GM08714 (cell line): ENCODE data around the gene MMP14.
"Not testable (repeated sequence)": the region's sequence is repeated elsewhere in the genome, so short reads cannot be mapped to it uniquely, and the experiment has no call there.

Source experiments
- H3K4me3 ChIP-seq: fragments of 200-500 bp; sonication (Bioruptor generic); 2 replicates; pipeline ENCODE4 v1.5.1; 2014; ENCODE audit warnings: mild to moderate bottlenecking, low read length, inconsistent platforms
- ZNF274 ChIP-seq: IDR thresholded peaks from 2 replicates; pipeline ENCODE4 v1.6.1; 2012; ENCODE audit warnings: mild to moderate bottlenecking, low read depth, low read length

MMP14 gene

DNA sequence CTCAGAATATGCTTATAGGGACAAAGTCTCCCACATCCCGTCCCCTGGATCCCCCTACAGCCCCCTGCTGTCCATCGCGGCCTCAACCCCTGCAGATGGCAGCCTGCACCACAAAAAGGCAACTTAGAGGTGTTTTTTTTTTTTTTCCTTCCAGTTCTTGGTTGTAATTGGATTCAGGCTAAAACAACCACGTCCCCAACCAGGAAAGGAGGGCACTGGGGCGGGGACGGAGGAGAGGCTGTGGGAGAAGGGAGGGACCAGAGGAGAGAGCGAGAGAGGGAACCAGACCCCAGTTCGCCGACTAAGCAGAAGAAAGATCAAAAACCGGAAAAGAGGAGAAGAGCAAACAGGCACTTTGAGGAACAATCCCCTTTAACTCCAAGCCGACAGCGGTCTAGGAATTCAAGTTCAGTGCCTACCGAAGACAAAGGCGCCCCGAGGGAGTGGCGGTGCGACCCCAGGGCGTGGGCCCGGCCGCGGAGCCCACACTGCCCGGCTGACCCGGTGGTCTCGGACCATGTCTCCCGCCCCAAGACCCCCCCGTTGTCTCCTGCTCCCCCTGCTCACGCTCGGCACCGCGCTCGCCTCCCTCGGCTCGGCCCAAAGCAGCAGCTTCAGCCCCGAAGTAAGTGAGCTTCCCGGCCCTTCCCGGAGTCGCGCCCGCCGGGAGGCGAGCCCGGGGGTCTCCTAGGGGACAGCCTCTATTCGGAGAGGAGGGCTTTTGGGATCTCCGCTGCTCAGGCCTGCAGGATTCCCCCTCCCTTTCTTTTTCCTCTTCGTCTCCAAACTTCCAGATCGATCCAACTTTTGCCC lies at the start of gene MMP14:
TSS of gene MMP14 (plus strand) at position 285 of the 813 bp plus-strand sequence. CDS start at position 518, 233 bp downstream.
- TF ChIP-seq ZNF274: no peak
- no peak within 1 kb of the TSS; the same call in 1 of the 2 replicates for H3K4me3 ChIP-seq

DNA sequence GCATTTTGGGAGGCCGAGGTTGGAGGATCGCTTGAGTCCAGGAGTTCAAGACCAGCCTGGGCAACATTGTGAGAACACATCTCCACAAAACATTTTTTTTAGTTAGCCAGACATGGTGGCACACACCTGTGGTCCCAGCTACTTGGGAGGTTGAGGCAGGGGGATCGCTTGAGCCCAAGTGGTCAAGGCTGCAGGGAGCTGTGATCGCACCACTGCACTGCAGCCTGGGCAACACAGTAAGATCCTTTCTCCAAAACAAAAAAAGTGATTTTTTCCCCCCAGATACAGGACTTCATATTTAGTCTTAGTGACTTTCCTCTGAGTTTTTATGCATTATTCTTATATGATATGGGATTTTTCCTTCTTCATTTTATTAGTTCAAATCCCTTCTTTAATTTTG lies 49.7 kb upstream of the MMP14 start:
- H3K4me3 ChIP-seq: no peak overlapping the region
- TF ChIP-seq ZNF274: no peak

DNA sequence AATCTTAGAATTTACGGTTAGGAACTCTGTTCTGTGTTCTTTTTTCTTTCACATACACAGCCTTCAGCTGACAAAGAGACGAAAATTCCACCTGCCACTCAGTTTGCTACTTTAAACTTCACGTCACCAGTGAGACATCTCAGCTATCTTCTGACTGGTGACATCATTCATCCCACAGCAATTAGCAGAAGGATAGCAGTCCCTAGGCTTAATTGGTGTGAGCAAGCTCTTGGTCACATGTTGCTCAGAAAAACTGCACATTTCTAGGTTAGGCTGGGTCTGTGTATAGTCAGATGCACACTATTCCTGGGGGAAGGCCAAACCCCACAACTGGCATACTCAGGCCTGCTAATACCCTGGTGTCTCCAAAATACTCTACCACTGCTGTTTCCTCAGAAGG lies 45.1 kb upstream of the MMP14 start:
- H3K4me3 ChIP-seq: no peak overlapping the region
- TF ChIP-seq ZNF274: no peak

DNA sequence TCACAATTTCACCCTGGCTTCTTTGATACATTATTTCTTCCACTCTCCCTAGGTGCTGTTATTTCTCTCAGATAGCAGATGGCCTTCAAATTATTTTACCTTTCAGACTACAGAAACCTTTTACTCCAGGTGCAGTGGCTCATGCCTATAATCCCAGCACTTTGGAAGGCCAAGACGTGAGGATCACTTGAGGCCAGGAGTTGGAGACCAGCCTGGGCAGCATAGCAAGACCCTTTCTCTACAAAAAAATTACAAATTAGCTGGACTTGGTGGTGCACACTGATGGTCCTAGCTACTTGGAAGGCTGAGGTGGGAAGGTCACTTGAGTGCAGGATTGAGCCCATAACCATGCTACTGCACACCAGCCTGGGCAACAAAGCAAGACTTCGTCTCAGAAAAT lies 44.2 kb upstream of the MMP14 start:
- no peak for TF ChIP-seq ZNF274
- H3K4me3 ChIP-seq: no peak overlapping the region

DNA sequence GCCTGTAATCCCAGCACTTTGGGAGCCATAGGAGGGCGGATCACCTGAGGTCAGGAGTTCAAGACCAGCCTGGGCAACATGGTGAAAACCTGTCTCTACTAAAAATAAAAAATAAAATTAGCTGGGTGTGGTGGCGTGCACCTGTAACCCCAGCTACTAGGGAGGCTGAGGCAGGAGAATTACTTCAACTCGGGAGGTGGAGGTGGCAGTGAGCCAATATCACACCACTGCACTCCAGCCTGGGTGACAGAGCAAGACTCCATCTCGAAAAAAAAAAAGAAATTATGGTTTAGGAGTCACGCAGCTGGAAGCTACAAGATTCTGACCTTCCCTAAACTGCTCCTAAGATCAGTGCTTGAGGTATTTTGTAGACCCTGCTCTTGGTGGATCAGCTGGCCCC lies 42.8 kb upstream of the MMP14 start:
- not testable (repeated sequence) for H3K4me3 ChIP-seq

DNA sequence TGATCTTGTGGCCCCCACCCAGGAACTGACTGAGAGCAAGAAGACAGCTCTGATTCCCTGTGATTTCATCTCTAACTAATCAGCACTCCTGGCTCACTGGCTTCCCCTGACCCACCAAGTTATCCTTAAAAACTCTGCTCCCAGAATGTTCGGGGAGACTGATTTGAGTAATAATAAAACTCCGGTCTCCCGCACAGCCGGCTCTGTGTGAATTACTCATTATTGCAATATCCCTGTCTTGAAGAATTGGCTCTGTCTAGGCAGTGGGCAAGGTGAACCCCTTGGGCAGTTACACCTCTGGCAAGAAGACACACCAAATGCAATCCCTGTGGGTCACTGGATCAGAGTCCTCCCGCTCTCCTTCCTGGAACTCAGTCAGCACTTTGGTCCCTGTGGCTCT lies 42.4 kb upstream of the MMP14 start:
- no peak for TF ChIP-seq ZNF274
- no peak overlapping the region for H3K4me3 ChIP-seq

DNA sequence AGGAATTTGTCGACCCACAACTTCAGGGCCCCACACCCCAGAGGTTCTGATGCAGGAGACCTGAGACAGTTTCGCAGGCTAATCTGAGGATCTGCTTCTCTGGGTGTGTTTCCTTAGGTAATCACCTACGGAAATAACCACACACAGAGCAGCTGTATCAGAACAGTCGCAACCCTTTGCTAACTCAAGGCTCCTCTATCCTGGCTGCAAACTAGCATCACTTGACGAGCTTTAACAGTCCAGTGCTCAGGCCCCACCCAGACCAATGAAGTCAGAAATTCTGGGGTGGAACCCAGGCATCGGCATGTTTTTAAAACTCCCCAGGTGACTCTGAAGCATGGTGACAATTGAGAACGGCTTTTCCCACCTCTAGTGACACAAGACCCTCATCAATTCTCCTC lies 41.8 kb upstream of the MMP14 start:
- no peak for TF ChIP-seq ZNF274
- H3K4me3 ChIP-seq: no peak overlapping the region

DNA sequence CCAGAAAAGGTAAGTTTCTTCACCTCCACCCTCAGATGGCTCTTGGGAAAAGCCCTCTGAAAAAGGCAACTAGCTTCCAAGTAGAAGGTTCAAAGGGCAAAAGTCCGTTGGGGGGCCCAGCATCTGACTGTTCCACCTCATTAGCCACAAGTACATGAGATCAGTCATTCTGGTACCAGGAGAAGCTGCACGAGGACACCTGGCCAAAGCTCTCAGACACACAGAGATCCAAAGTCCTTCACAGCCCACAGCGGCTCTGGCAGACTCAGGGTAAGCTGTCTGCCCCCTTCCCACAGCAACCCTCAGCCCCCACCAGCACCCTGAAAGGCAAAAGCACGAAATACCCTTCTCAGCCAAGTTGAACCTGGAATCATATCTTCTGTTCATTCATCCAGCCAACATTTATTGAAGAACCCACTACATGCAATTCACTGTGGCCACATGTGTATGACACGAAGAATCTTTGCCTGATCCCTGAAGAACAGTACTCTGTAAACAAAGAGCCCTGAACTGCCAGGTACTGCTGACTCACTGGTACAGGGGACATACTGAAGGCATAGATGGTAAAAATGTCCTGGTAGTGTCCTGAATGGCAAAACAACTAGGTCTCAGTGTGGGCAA lies 40.2 kb upstream of the MMP14 start:
- TF ChIP-seq ZNF274: no peak
- H3K4me3 ChIP-seq: no peak overlapping the region; the same call in 1 of the 2 replicates

DNA sequence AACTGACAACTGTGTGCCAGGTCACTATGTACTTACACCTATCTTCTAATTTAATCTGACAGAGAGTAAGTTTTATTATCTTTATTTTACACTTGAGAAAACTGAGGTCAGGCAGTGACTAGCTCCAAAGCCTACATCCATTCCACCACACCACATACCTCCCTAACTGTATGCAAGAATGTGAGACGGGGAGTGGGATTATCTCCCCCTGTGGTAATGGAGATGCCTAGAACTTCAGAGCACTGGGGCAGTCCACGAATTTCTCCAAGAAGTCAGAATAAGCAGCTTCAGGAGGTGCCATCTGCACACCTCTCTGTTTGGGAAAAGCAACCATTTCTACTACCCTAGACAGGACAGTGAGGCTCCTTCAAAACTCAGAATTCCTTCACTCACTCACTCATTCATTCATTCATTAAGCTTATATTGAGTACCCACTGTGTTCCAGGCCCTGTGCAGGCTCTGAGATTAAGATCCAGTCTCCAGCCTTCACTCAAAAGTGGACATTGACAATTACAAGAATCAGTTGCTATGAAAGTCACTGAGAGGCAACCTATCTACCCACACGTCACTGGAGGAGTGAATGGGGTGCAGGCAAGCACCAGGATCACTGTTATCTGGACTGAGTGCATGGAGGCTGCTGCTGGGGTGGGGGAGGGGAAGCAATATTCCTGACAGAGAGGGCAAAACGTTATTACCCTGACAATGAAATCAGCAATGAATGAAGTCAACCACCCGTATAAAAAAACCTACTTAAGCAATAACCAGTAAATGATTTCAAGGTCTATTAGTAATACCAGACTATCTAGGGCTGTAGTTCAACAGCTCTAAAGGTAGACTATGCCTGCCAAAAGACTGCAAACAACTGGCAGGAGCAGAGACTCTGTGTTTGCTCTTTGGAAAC lies 39.1 kb upstream of the MMP14 start:
- no peak for TF ChIP-seq ZNF274
- no peak overlapping the region for H3K4me3 ChIP-seq

DNA sequence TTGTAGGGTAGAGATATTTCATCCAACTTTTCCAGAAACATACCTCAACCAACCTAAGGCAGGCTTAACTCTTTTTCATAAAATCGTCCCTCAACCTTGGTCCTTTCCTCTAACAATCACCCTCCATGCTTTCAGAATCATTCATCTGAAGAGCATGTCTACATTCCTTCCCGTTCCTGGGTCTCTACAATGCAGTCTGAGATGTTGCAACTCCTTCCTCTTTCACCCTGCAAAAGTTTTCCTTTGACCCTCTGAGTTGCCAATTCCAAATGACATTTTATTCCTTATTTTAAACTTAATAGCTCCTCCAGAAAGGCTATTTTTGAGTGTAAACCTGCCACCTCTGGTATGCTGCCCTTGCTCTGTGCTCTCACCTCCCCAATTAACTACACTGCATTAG lies 37.9 kb upstream of the MMP14 start:
- TF ChIP-seq ZNF274: no peak
- no peak overlapping the region for H3K4me3 ChIP-seq

DNA sequence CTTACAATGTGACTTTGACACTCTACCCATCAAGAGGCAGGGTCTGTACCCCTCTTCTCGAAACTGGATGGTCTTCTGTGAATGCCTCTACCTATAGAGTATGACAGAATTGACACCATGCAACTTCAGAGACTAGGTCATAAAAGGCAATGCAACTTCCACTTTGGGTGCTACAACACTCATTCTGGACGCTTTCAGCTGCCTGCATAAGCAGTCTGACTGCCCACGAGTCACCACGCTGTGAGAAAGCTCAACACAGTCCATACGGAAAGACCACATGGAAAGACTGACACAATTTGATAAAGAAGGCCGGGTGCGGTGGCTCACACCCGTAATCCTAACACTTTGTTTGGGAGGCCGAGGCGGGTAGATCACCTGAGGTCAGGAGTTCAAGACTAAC lies 36.0 kb upstream of the MMP14 start:
- no peak overlapping the region for H3K4me3 ChIP-seq
- no peak for TF ChIP-seq ZNF274

DNA sequence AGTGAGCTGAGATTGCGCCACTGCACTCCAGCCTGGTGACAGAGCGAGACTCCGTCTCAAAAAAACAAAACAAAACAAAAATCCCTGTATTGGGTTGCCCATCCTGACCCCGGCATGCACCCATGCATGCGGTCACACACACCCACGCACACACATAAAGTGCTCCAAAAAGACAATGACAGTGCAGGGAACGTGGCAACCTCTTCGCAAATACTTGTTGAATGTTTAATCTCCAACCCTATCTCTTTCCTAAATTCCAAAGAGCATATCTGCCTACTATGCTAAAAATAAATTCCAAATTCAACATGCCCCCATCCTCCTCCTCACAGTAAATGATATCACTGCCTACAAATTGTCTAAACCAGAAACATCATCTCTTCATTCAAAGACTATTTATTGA lies 34.7 kb upstream of the MMP14 start:
- no peak overlapping the region for H3K4me3 ChIP-seq
- TF ChIP-seq ZNF274: no peak

DNA sequence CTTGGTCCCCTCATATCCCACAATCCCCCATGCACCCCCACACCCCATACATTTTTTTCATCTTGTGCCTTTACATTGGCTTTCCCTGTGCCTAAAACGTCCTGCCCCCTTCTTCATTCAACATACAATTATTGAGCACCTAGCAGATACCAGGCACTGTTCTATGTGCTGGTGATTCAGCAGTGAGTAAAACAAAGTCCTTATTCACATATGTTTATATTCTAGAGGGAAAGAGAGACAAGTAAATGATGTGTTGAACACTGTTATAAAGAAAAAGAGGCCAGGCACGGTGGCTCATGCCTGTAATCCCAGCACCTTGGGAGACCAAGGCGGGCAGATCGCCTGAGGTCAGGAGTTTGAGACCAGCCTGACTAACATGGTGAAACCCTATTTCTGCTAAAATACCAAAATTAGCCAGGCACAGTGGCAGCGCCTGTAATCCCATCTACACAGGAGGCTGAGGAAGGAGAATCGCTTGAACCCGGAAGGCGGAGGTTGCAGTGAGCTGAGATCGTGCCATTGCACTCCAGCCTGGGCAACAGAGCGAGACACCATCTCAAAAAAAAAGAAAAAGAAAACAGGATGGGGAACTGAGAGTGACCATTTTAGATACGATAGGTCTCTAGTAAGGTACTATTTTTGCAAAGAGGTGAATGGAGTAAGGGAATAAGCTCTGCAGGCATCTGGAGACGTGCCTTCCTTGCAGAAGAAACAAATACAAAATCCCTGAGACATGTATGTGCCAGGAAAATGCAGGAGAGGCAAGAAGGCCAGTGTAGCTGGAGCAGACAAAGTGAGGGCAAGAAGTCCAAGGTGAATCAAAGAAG lies 33.3 kb upstream of the MMP14 start:
- H3K4me3 ChIP-seq: peak overlapping the region; percentile 42; the same call in 1 of the 2 replicates
- no peak for TF ChIP-seq ZNF274

DNA sequence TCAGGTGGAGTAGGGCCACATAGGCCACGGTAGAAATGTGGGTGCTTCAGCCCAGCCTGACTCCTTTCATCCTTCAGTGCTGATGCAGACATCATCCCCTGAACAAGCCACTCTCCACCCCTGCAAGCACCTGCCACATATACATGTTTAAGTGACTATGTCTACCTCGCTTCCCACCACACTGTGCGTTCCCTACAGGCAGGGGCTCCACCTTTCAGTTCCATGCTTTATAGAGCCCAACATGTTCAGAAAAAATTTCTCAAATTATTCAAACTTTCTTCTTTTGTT lies 32.8 kb upstream of the MMP14 start:
- peak overlapping the region; percentile 42; the same call in 1 of the 2 replicates for H3K4me3 ChIP-seq
- TF ChIP-seq ZNF274: no peak

DNA sequence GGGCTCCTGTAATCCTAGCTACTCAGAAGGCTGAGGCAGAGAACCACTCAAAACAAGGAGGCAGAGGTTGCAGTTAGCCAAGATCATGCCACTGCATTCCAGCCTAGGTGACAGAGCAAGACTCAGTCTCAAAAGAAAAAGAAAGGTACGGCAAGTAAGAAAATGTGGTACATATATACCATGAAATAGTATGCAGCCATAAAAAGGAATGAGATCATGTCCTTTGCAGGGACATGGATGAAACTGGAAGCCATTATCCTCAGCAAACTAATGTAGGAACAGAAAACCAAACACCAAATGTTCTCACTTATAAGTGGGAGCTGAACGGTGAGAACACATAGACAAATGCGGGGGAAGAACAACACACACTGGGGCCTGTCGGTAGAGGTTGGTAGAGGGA lies 31.1 kb upstream of the MMP14 start:
- H3K4me3 ChIP-seq: not testable (repeated sequence)
